ENCODE data around the gene PTPN6. TPM values are rescaled to one million over a fixed set of nuclear protein-coding genes. Genes with fewer than 3 reads are reported as not detected.

Gene PTPN6
- total RNA-seq, 1 donor = 0.36 TPM

- H3K27me3 ChIP-seq (ENCODE audit: insufficient read depth, low read length) = no peaks in the 10 kb centered on the region
- no peak overlapping the region for H3K27ac ChIP-seq (ENCODE audit: low read depth, low read length)
- H3K36me3 ChIP-seq (ENCODE audit: insufficient read depth, low read length) = peaks cover 69% of the 10 kb centered on the region
- no peaks in the 10 kb centered on the region for H3K9me3 ChIP-seq (ENCODE audit: low read depth, low read length)
- H3K4me1 ChIP-seq (ENCODE audit: insufficient read depth, low read length) = no peaks in the 10 kb centered on the region
- no peaks in the 10 kb centered on the region for H4K20me1 ChIP-seq (ENCODE audit: insufficient read depth, low read length)
- no peak overlapping the region for H2AFZ ChIP-seq (ENCODE audit: low read length)
- no peak overlapping the region for H3K4me3 ChIP-seq (ENCODE audit: insufficient read depth, low read length)
- TF ChIP-seq, protein P1, sequence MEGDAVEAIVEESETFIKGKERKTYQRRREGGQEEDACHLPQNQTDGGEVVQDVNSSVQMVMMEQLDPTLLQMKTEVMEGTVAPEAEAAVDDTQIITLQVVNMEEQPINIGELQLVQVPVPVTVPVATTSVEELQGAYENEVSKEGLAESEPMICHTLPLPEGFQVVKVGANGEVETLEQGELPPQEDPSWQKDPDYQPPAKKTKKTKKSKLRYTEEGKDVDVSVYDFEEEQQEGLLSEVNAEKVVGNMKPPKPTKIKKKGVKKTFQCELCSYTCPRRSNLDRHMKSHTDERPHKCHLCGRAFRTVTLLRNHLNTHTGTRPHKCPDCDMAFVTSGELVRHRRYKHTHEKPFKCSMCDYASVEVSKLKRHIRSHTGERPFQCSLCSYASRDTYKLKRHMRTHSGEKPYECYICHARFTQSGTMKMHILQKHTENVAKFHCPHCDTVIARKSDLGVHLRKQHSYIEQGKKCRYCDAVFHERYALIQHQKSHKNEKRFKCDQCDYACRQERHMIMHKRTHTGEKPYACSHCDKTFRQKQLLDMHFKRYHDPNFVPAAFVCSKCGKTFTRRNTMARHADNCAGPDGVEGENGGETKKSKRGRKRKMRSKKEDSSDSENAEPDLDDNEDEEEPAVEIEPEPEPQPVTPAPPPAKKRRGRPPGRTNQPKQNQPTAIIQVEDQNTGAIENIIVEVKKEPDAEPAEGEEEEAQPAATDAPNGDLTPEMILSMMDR (IDR thresholded peaks at IDR 0.05; ENCODE audit: extremely low read depth, low read depth, low read length) = no peak
- no peak overlapping the region for H3K4me2 ChIP-seq (ENCODE audit: insufficient read depth, low read length)
- no peak for DNase-seq (ENCODE audit: insufficient read length, low spot score, missing footprints)
- H3K79me2 ChIP-seq (ENCODE audit: insufficient read depth, low read length) = no peaks in the 10 kb centered on the region
Observed at GRCh38 chr12:6979453-6979852, 28.3 kb downstream of the PTPN6 start.

GRCh38 chr12:6980075-6980474 is 28.9 kb downstream of the PTPN6 start:
- no peaks in the 10 kb centered on the region for H3K79me2 ChIP-seq (ENCODE audit: insufficient read depth, low read length)
- H3K9me3 ChIP-seq (ENCODE audit: low read depth, low read length) = no peaks in the 10 kb centered on the region
- no peak for DNase-seq (ENCODE audit: insufficient read length, low spot score, missing footprints)
- H3K4me1 ChIP-seq (ENCODE audit: insufficient read depth, low read length) = no peaks in the 10 kb centered on the region
- peaks cover 63% of the 10 kb centered on the region for H3K36me3 ChIP-seq (ENCODE audit: insufficient read depth, low read length)
- TF ChIP-seq, protein P1 (IDR thresholded peaks at IDR 0.05; ENCODE audit: extremely low read depth, low read depth, low read length) = no peak
- no peak overlapping the region for H3K4me3 ChIP-seq (ENCODE audit: insufficient read depth, low read length)
- no peak overlapping the region for H3K4me2 ChIP-seq (ENCODE audit: insufficient read depth, low read length)
- H3K27me3 ChIP-seq (ENCODE audit: insufficient read depth, low read length) = no peaks in the 10 kb centered on the region
- H3K27ac ChIP-seq (ENCODE audit: low read depth, low read length) = no peak overlapping the region
- H2AFZ ChIP-seq (ENCODE audit: low read length) = no peak overlapping the region
- no peaks in the 10 kb centered on the region for H4K20me1 ChIP-seq (ENCODE audit: insufficient read depth, low read length)

- no peaks in the 10 kb centered on the region for H3K9me3 ChIP-seq (ENCODE audit: low read depth, low read length)
- no peak overlapping the region for H3K27ac ChIP-seq (ENCODE audit: low read depth, low read length)
- H4K20me1 ChIP-seq (ENCODE audit: insufficient read depth, low read length) = no peaks in the 10 kb centered on the region
- no peak overlapping the region for H2AFZ ChIP-seq (ENCODE audit: low read length)
- DNase-seq (ENCODE audit: insufficient read length, low spot score, missing footprints) = no peak
- no peak overlapping the region for H3K4me2 ChIP-seq (ENCODE audit: insufficient read depth, low read length)
- no peaks in the 10 kb centered on the region for H3K4me1 ChIP-seq (ENCODE audit: insufficient read depth, low read length)
- peaks cover 56% of the 10 kb centered on the region for H3K36me3 ChIP-seq (ENCODE audit: insufficient read depth, low read length)
- no peak overlapping the region for H3K4me3 ChIP-seq (ENCODE audit: insufficient read depth, low read length)
- H3K27me3 ChIP-seq (ENCODE audit: insufficient read depth, low read length) = no peaks in the 10 kb centered on the region
- no peaks in the 10 kb centered on the region for H3K79me2 ChIP-seq (ENCODE audit: insufficient read depth, low read length)
- TF ChIP-seq, protein P1 (IDR thresholded peaks at IDR 0.05; ENCODE audit: extremely low read depth, low read depth, low read length) = no peak
Observed at GRCh38 chr12:6980740-6981139, 29.6 kb downstream of the PTPN6 start.

DNA sequence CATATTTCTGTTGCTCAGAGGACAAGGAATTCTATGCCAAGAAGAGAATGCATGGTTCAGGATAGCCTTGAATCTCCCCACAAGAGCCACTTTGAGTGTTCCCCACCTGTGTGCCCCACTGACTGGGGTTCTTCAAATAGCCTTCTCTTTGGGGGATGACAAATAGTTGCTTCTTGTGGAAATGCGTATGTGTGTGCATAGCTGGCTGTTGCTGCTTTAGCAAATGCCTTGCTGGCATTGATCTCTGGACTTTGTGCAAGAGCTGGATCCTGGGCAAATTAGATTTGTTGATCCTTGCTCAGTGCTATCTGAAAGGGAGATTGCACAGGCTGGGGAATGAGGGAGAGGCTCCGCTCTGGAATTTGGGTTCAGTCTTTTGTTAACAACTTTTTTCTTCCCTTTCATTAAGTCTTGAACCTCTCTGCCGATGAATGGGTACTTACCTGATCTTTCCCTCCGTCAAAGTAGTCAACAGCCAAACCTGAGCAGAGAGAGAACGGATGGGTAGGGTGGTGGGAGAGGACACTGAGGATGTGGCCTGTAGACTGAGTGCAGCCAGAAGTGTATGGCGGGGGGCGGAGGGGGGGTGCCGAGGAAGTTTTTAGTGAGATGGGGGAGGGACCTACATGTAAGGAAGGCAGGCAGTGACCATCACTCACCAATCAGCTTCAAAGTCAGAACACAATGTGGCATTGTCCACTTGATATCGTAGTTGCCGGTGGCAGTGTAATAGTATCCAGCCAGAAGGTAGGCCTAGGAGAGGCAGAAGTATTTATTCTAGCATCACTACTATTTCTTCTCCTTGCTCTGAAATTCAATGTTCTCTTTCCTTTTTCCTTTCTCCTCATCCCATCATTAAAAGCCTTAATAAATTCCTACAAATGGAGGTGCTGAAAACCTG is 30.2 kb downstream of the PTPN6 start:
- Histone ChIP-seq H4K20me1 (ENCODE audit: insufficient read depth, low read length) (no peaks in the 10 kb centered on the region), H3K27ac (ENCODE audit: low read depth, low read length) (no peak overlapping the region), H3K4me3 (ENCODE audit: insufficient read depth, low read length) (no peak overlapping the region), H3K4me2 (ENCODE audit: insufficient read depth, low read length) (no peak overlapping the region), H2AFZ (ENCODE audit: low read length) (no peak overlapping the region), H3K27me3 (ENCODE audit: insufficient read depth, low read length) (no peaks in the 10 kb centered on the region), H3K9me3 (ENCODE audit: low read depth, low read length) (no peaks in the 10 kb centered on the region), H3K4me1 (ENCODE audit: insufficient read depth, low read length) (no peaks in the 10 kb centered on the region), H3K36me3 (ENCODE audit: insufficient read depth, low read length) (peaks cover 52% of the 10 kb centered on the region), H3K79me2 (ENCODE audit: insufficient read depth, low read length) (no peaks in the 10 kb centered on the region)
- DNase-seq (ENCODE audit: insufficient read length, low spot score, missing footprints) = no peak
- TF ChIP-seq, protein P1 (IDR thresholded peaks at IDR 0.05; ENCODE audit: extremely low read depth, low read depth, low read length) = no peak
